Activated CD8-positive, alpha-beta T cell treated with anti-CD3 and anti-CD28 coated beads, Interleukin-2, amount 10 ng/mL, durations not matched to agents 7 days and 5 days (primary cell): ENCODE results near the gene MAGI1. TPM values are rescaled to one million over a fixed set of nuclear protein-coding genes. Genes with fewer than 3 reads are reported as not detected.

ENCODE experiments used
- ATAC-seq: fragments of 150-1000 bp; cut with Tn5 transposase; one replicate; pipeline ENCODE4 v1.10.0; 2021; ENCODE audit warnings: moderate library complexity
- CTCF ChIA-PET: fragments of 350-600 bp; sonication (Branson Sonifier 250); formaldehyde crosslinking; loops from one replicate; lab custom pipeline; 2021; ENCODE audit warnings: antibody characterized with exemption; lab: Charles Lee
- POLR2A ChIA-PET: fragments of 350-600 bp; sonication (Branson Sonifier 250); formaldehyde crosslinking; loops from one replicate; lab custom pipeline; 2021; ENCODE audit warnings: antibody characterized with exemption; lab: Charles Lee
- DNase-seq: peaks from one replicate; pipeline ENCODE4 v3.0.0-alpha.2; 2020
- H3K27ac Mint-ChIP-seq: one replicate; pipeline ENCODE4 v1.8.0; 2021; ENCODE audit warnings: mild to moderate bottlenecking, mixed read lengths
- H3K27me3 Mint-ChIP-seq: one replicate; pipeline ENCODE4 v1.8.0; 2021; ENCODE audit warnings: low read depth, mixed read lengths
- H3K36me3 Mint-ChIP-seq: one replicate; pipeline ENCODE4 v1.8.0; 2021; ENCODE audit warnings: low read depth, mixed read lengths
- H3K4me1 Mint-ChIP-seq: one replicate; pipeline ENCODE4 v1.8.0; 2021; ENCODE audit warnings: low read depth, mixed read lengths
- H3K4me3 Mint-ChIP-seq: one replicate; pipeline ENCODE4 v1.8.0; 2021; ENCODE audit warnings: mild to moderate bottlenecking, mixed read lengths
- H3K9me3 Mint-ChIP-seq: one replicate; pipeline ENCODE4 v1.8.0; 2022; ENCODE audit warnings: mixed read lengths; ENCODE audit not compliant: insufficient read depth
- total RNA-seq, 2 experiments: library from RNA; stranded (reverse); gene quantifications; one replicate each; pipeline ENCODE4 v1.2.3, GENCODE V29; 2021

Gene MAGI1
- total RNA-seq, 2 experiments from 2014 or later, result not detected

DNA sequence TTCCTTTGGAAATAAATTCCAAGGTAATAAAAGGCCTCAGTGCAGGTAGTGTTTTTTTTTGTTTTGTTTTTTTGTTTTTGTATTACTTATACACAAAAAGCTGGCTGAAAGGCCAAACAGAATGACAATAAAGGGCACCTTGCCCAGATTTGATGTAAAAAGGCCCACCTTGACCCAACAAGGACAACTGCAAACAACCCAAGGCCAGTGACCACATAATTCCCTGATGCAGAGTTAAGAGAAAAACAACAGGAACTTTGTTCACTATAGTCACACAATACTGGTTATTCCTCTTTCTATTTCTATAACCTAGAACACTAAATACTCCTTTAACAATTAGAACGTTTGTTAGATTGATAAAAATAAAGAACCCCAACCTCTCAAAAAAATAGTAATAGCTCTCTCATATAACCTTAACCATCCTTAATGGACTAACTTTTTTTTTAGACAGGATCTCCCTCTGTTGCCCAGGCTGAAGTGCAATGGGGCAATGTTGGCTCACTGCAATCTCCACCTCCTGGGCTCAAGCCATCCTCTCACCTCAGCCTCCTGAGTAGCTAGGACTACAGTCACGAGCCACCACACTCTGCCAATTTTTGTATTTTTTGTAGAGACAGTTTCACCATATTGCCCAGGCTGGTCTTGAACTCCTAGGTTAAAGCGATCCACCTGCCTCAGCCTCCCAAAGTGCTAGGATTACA, 113.3 kb downstream of the MAGI1 start:
- H3K27ac Mint-ChIP-seq, result no peak overlapping the region
- H3K4me1 Mint-ChIP-seq, result no peaks in the 10 kb centered on the region
- no peaks in the 10 kb centered on the region for H3K36me3 Mint-ChIP-seq
- no peaks in the 10 kb centered on the region for H3K9me3 Mint-ChIP-seq
- CTCF ChIA-PET, result no interaction called here
- H3K27me3 Mint-ChIP-seq, result no peaks in the 10 kb centered on the region
- ATAC-seq (no peak), DNase-seq (no peak)
- no peak overlapping the region for H3K4me3 Mint-ChIP-seq
- POLR2A ChIA-PET, result no interaction called here

DNA sequence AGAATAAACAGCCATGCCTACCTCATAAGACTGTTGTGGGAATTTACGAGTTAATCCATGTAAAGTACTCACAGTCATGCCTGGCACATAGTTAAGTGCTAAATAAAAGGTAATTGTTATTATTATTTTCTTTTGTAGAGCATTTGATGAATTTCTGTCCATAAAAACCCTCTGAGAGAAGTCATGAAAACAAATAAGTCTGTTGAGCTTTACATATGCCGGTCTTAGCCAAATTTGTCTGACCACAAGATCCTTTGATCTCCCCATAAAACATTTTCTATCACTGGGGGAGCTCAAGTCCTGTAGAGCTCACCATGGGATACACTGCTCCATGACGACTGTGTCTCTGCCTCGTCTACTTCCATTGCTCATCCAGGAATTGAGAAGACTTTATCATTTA, 114.0 kb downstream of the MAGI1 start:
- ChIA-PET POLR2A (no interaction called here), CTCF (no interaction called here)
- Mint-ChIP-seq H3K27ac (no peak overlapping the region), H3K9me3 (no peaks in the 10 kb centered on the region), H3K4me3 (no peak overlapping the region), H3K27me3 (no peaks in the 10 kb centered on the region), H3K4me1 (no peaks in the 10 kb centered on the region), H3K36me3 (no peaks in the 10 kb centered on the region)
- DNase-seq (no peak), ATAC-seq (no peak)

DNA sequence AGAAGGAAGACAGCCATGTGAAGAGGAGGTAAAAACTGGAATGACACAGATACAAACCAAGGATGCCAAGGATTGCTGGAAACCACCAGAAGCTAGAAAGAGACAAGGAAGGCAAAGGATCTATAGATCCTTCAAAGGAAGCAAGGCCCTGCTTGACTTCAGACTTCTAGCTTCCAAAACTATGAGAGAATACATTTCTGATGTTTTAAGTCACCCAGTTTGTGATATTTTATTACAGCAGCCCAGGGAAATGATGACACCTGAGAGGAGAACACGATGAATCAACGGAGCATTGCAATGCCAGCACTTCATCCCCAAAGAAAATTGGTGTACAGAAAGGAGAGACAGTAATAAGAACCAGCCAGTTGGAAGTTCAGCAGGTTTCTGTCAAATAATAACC, 116.3 kb downstream of the MAGI1 start:
- ChIA-PET POLR2A (no interaction called here), CTCF (no interaction called here)
- H3K36me3 Mint-ChIP-seq, result no peaks in the 10 kb centered on the region
- no peaks in the 10 kb centered on the region for H3K4me1 Mint-ChIP-seq
- no peaks in the 10 kb centered on the region for H3K9me3 Mint-ChIP-seq
- no peaks in the 10 kb centered on the region for H3K27me3 Mint-ChIP-seq
- DNase-seq (no peak), ATAC-seq (no peak)
- no peak overlapping the region for H3K27ac Mint-ChIP-seq
- no peak overlapping the region for H3K4me3 Mint-ChIP-seq

- Mint-ChIP-seq H3K27me3 (no peaks in the 10 kb centered on the region), H3K9me3 (no peaks in the 10 kb centered on the region), H3K4me3 (no peak overlapping the region), H3K27ac (no peak overlapping the region), H3K36me3 (no peaks in the 10 kb centered on the region), H3K4me1 (no peaks in the 10 kb centered on the region)
- ChIA-PET CTCF (no interaction called here), POLR2A (no interaction called here)
- DNase-seq (no peak), ATAC-seq (no peak)
These were observed 118.9 kb downstream of the MAGI1 start for GRCh38 chr3:65919826-65920225.

DNA sequence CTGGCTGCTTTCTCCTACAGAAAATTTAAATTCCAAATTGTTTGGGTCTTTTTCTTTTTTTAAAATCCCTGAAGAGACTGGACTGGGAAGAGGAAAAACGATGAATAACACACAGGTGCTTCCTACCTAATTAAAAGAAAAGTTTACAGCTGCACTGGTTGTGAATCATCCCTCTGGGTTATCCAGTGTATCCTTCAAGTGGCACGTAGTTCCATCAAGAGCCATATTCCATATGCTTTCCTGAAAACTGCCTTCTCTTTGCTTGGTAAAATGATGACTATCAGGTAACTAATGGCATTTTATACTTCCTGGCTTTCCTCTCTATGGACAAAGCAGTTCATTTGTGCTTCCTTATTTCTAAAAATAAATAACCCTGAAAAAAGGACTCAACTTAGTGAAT, 123.2 kb downstream of the MAGI1 start:
- ChIA-PET POLR2A (no interaction called here), CTCF (no interaction called here)
- no peak overlapping the region for H3K4me3 Mint-ChIP-seq

GRCh38 chr3:65914740-65915367, 123.9 kb downstream of the MAGI1 start:
- Mint-ChIP-seq H3K4me1 (no peaks in the 10 kb centered on the region), H3K27ac (no peak overlapping the region), H3K27me3 (no peaks in the 10 kb centered on the region), H3K4me3 (no peak overlapping the region), H3K9me3 (peaks cover 3% of the 10 kb centered on the region), H3K36me3 (no peaks in the 10 kb centered on the region)
- ChIA-PET CTCF (no interaction called here), POLR2A (no interaction called here)
- DNase-seq (no peak), ATAC-seq (no peak)

More for the DNA sequence above, 123.2 kb downstream of the MAGI1 start:
- no peaks in the 10 kb centered on the region for H3K36me3 Mint-ChIP-seq
- no peak overlapping the region for H3K27ac Mint-ChIP-seq
- H3K9me3 Mint-ChIP-seq, result peaks cover 3% of the 10 kb centered on the region
- no peak for DNase-seq
- H3K27me3 Mint-ChIP-seq, result no peaks in the 10 kb centered on the region
- no peak for ATAC-seq
- H3K4me1 Mint-ChIP-seq, result no peaks in the 10 kb centered on the region

- H3K27ac Mint-ChIP-seq, result no peak overlapping the region
- no peak for DNase-seq
- ATAC-seq, result no peak
- H3K9me3 Mint-ChIP-seq, result peaks cover 3% of the 10 kb centered on the region
- no peaks in the 10 kb centered on the region for H3K4me1 Mint-ChIP-seq
- no peaks in the 10 kb centered on the region for H3K36me3 Mint-ChIP-seq
- H3K27me3 Mint-ChIP-seq, result no peaks in the 10 kb centered on the region
- POLR2A ChIA-PET, result no interaction called here
- CTCF ChIA-PET, result no interaction called here
- no peak overlapping the region for H3K4me3 Mint-ChIP-seq
These were observed 124.5 kb downstream of the MAGI1 start for GRCh38 chr3:65914032-65914739.

DNA sequence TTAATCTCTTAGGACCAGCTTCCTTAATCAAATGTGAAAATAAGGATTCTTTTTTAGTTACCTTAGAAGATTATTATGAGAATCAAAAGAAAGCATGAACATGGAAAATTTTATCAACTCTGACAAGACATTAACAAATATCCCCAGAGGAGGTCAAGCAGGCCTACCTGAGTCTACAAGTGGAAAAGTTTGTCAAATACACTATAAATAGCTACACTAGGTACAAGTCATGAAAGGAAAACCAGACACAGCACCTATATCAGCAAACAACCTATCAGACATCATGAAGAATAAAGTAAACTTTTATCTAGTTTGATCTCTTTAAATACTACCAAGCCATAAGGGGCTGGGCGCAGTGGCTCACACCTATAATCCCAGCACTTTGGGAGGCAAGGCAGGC, 126.1 kb downstream of the MAGI1 start:
- ChIA-PET CTCF (no interaction called here), POLR2A (interaction anchor here (0.6 kb wide), 1 partner anchor 119 kb away, joined by 3 read pairs; no protein-coding TSS in a partner anchor)
- DNase-seq (no peak), ATAC-seq (no peak)
- Mint-ChIP-seq H3K9me3 (peaks cover 3% of the 10 kb centered on the region), H3K4me3 (no peak overlapping the region), H3K4me1 (no peaks in the 10 kb centered on the region), H3K36me3 (no peaks in the 10 kb centered on the region), H3K27me3 (no peaks in the 10 kb centered on the region), H3K27ac (no peak overlapping the region)

GRCh38 chr3:65908588-65908987, 130.1 kb downstream of the MAGI1 start:
- Mint-ChIP-seq H3K4me3 (no peak overlapping the region), H3K4me1 (no peaks in the 10 kb centered on the region), H3K36me3 (no peaks in the 10 kb centered on the region), H3K9me3 (no peaks in the 10 kb centered on the region), H3K27me3 (no peaks in the 10 kb centered on the region), H3K27ac (no peak overlapping the region)
- CTCF ChIA-PET, result no interaction called here
- ATAC-seq, result no peak
- no peak for DNase-seq
- POLR2A ChIA-PET, result no interaction called here

- DNase-seq (no peak), ATAC-seq (no peak)
- Mint-ChIP-seq H3K36me3 (no peaks in the 10 kb centered on the region), H3K4me1 (no peaks in the 10 kb centered on the region), H3K9me3 (no peaks in the 10 kb centered on the region), H3K27me3 (no peaks in the 10 kb centered on the region), H3K27ac (no peak overlapping the region), H3K4me3 (no peak overlapping the region)
- ChIA-PET CTCF (no interaction called here), POLR2A (no interaction called here)
These were observed 131.2 kb downstream of the MAGI1 start for GRCh38 chr3:65907232-65908130.

DNA sequence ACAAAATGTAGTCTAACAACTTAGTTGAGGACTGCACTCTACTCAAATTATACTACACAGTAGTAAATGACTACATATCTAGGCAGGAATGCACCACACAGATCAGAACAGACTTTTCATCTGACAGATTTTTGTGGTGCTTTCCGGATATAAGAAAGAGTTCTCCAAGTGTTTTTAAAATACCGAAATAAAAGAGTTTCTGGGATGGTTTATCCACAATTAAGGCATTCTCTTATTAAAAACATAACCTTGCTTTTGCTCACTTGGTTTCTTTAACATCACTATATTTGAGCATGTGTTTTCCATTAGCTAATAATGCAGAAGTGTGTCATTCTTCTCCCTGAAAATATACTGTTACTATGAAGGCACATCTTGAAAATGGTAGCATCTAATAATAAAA, 132.9 kb downstream of the MAGI1 start:
- Mint-ChIP-seq H3K27ac (no peak overlapping the region), H3K4me1 (no peaks in the 10 kb centered on the region), H3K4me3 (no peak overlapping the region), H3K27me3 (no peaks in the 10 kb centered on the region), H3K9me3 (no peaks in the 10 kb centered on the region), H3K36me3 (no peaks in the 10 kb centered on the region)
- CTCF ChIA-PET, result no interaction called here
- no peak for DNase-seq
- POLR2A ChIA-PET, result no interaction called here
- ATAC-seq, result no peak
